Activated CD8-positive, alpha-beta memory T cell treated with anti-CD3 and anti-CD28 coated beads, Interleukin-2, amount 50 U/mL, for 24 hours (primary cell): ENCODE measurements around the gene FAM53B.

ENCODE experiments used
- DNase-seq: peaks from one replicate; pipeline ENCODE4 v3.0.0-alpha.2; 2020; ENCODE audit errors: extremely low read depth

Gene FAM53B

GRCh38 chr10:124646483-124647352 is 97.5 kb downstream of the FAM53B start:
- no peak for DNase-seq

GRCh38 chr10:124645467-124646095 is 98.6 kb downstream of the FAM53B start:
- no peak for DNase-seq

GRCh38 chr10:124644771-124645415 is 99.3 kb downstream of the FAM53B start:
- DNase-seq, result no peak

- DNase-seq, result no peak
Observed at GRCh38 chr10:124644236-124644635, 99.9 kb downstream of the FAM53B start.

GRCh38 chr10:124643330-124644009 is 100.7 kb downstream of the FAM53B start:
- no peak for DNase-seq

- DNase-seq, result no peak
Observed at GRCh38 chr10:124642088-124642710, 102.0 kb downstream of the FAM53B start.

- no peak for DNase-seq
Observed at GRCh38 chr10:124641282-124642087, 102.7 kb downstream of the FAM53B start.

- no peak for DNase-seq
Observed at GRCh38 chr10:124640538-124641231, 103.5 kb downstream of the FAM53B start.

GRCh38 chr10:124640056-124640455 is 104.1 kb downstream of the FAM53B start:
- DNase-seq, result no peak

GRCh38 chr10:124639646-124640045 is 104.5 kb downstream of the FAM53B start:
- DNase-seq, result no peak

GRCh38 chr10:124639206-124639605 is 105.0 kb downstream of the FAM53B start:
- DNase-seq, result no peak

GRCh38 chr10:124637746-124638145 is 106.4 kb downstream of the FAM53B start:
- DNase-seq, result no peak

- DNase-seq, result no peak
Observed at GRCh38 chr10:124637091-124637700, 107.0 kb downstream of the FAM53B start.

- no peak for DNase-seq
Observed at GRCh38 chr10:124636271-124636995, 107.7 kb downstream of the FAM53B start.

GRCh38 chr10:124632566-124632965 is 111.6 kb downstream of the FAM53B start:
- no peak for DNase-seq

GRCh38 chr10:124632064-124632531 is 112.1 kb downstream of the FAM53B start:
- no peak for DNase-seq

GRCh38 chr10:124630551-124630950 is 113.6 kb downstream of the FAM53B start:
- DNase-seq, result no peak

- DNase-seq, result no peak
Observed at GRCh38 chr10:124629842-124630241, 114.3 kb downstream of the FAM53B start.

GRCh38 chr10:124629415-124629814 is 114.8 kb downstream of the FAM53B start:
- no peak for DNase-seq
